H1 (cell line): ENCODE results near the gene EHD4. TPM values are rescaled to one million over a fixed set of nuclear protein-coding genes. Genes with fewer than 3 reads are reported as not detected.

Experiments
- CTCF ChIA-PET: fragments of 300-600 bp; sonication (Branson Sonifier 250); formaldehyde crosslinking; loops from one replicate; lab custom pipeline; 2021; ENCODE audit not compliant: partially characterized antibody; lab: Charles Lee
- POLR2A ChIA-PET: fragments of 300-600 bp; sonication (Branson Sonifier 250); formaldehyde crosslinking; loops from one replicate; lab custom pipeline; 2021; ENCODE audit warnings: inconsistent platforms; ENCODE audit not compliant: partially characterized antibody; lab: Charles Lee
- DNase-seq, 2 experiments: peaks; one replicate each; pipeline versions ENCODE4 v3.0.0 to v3.0.0-alpha.2; 2010 to 2022; ENCODE audit warnings: low spot score in 2 of 2, low read depth in 1 of 2, mixed read lengths in 1 of 2
- FAIRE-seq: peaks from 2 replicates; lab custom pipeline; 2011; peaks lifted over from hg19 to GRCh38; lab: Jason Lieb, UNC
- H2AFZ ChIP-seq: 2 replicates; pipeline ENCODE4 v1.8.1; 2012; ENCODE audit warnings: low read length, inconsistent platforms
- H2AK5ac ChIP-seq: 2 replicates; pipeline ENCODE4 v1.6.1; 2013; ENCODE audit warnings: low read depth, low read length
- H2BK120ac ChIP-seq: replicated peaks from 2 replicates; pipeline ENCODE3; 2013; ENCODE audit warnings: low read depth, low read length, inconsistent platforms
- H2BK12ac ChIP-seq: 2 replicates; pipeline ENCODE4 v1.6.1; 2013; ENCODE audit warnings: low read depth, low read length
- H2BK15ac ChIP-seq: 2 replicates; pipeline ENCODE4 v1.6.1; 2013; ENCODE audit warnings: low read length
- H2BK20ac ChIP-seq: 2 replicates; pipeline ENCODE4 v1.6.1; 2013; ENCODE audit warnings: low read length
- H2BK5ac ChIP-seq: 2 replicates; pipeline ENCODE4 v1.6.1; 2013; ENCODE audit warnings: low read depth, low read length
- H3K14ac ChIP-seq: 2 replicates; pipeline ENCODE4 v1.6.1; 2013; ENCODE audit warnings: inconsistent platforms; ENCODE audit not compliant: insufficient read length
- H3K18ac ChIP-seq: 2 replicates; pipeline ENCODE4 v1.6.1; 2013; ENCODE audit warnings: low read length; ENCODE audit errors: extremely low read depth
- H3K23ac ChIP-seq: 2 replicates; pipeline ENCODE4 v1.6.1; 2013; ENCODE audit warnings: inconsistent platforms; ENCODE audit not compliant: insufficient read length
- H3K23me2 ChIP-seq: 2 replicates; pipeline ENCODE4 v1.6.1; 2013; ENCODE audit warnings: low read depth, low read length
- H3K27ac ChIP-seq: 2 replicates; pipeline ENCODE4 v1.6.1; 2011; ENCODE audit warnings: low read depth, low read length, inconsistent platforms
- H3K27me3 ChIP-seq, 4 experiments: replicated peaks in 1 of 4; 1 replicate in 1 of 4; 2 replicates in 3 of 4; pipeline versions ENCODE4 v1.6.1 to v1.8.1; 2011 to 2013; ENCODE audit warnings: low read length in 3 of 4, mild to moderate bottlenecking in 3 of 4, inconsistent platforms in 2 of 4, mixed read lengths in 2 of 4, moderate library complexity in 1 of 4; ENCODE audit not compliant: control insufficient read depth in 3 of 4, insufficient read depth in 3 of 4; ENCODE audit errors: extremely low read depth in 1 of 4
- H3K36me3 ChIP-seq, 4 experiments: 2 replicates each; pipeline versions ENCODE4 v1.6.1 to v1.8.1; 2011 to 2013; ENCODE audit warnings: mild to moderate bottlenecking in 4 of 4, low read length in 3 of 4, moderate library complexity in 2 of 4, control low read depth in 1 of 4, inconsistent platforms in 1 of 4; ENCODE audit not compliant: insufficient read depth in 4 of 4, control insufficient read depth in 2 of 4
- H3K4ac ChIP-seq: replicated peaks from 2 replicates; pipeline ENCODE3; 2013; ENCODE audit warnings: low read length, low read depth, mixed read lengths, inconsistent platforms; ENCODE audit not compliant: insufficient read length
- H3K4me1 ChIP-seq, 4 experiments: replicated peaks in 1 of 4; 1 replicate in 1 of 4; 2 replicates in 3 of 4; pipeline versions ENCODE4 v1.6.1 to v1.8.1; 2011 to 2013; ENCODE audit warnings: low read length in 3 of 4, inconsistent platforms in 2 of 4, mixed read lengths in 1 of 4; ENCODE audit not compliant: insufficient read depth in 4 of 4, control insufficient read depth in 3 of 4
- H3K4me2 ChIP-seq, 2 experiments: 2 replicates each; pipeline versions ENCODE4 v1.6.1 to v1.8.1; 2011 to 2013; ENCODE audit warnings: low read depth in 2 of 2, low read length in 2 of 2, control low read depth in 1 of 2, inconsistent platforms in 1 of 2, mild to moderate bottlenecking in 1 of 2; ENCODE audit not compliant: insufficient read depth in 1 of 2
- H3K4me3 ChIP-seq, 4 experiments: fragments of 200-600, 300-600 bp in 1 of 4; sonication (generic), shearing (Covaris generic), sonication (Bioruptor Twin) in 1 of 4; 2 replicates each; pipeline versions ENCODE4 v1.5.1 to v1.8.1; 2011 to 2016; ENCODE audit warnings: low read length in 4 of 4, low read depth in 3 of 4, control low read depth in 2 of 4, inconsistent platforms in 2 of 4, mild to moderate bottlenecking in 2 of 4, mixed read lengths in 1 of 4, moderate library complexity in 1 of 4; ENCODE audit not compliant: insufficient read depth in 2 of 4; ENCODE audit errors: extremely low read depth in 1 of 4
- H3K56ac ChIP-seq: replicated peaks from 2 replicates; pipeline ENCODE3; 2013; ENCODE audit warnings: low read depth, mild to moderate bottlenecking, mixed read lengths, low read length, inconsistent platforms; ENCODE audit not compliant: insufficient read length
- H3K79me1 ChIP-seq: 2 replicates; pipeline ENCODE4 v1.6.1; 2013; ENCODE audit warnings: low read depth, low read length, control low read depth
- H3K79me2 ChIP-seq, 2 experiments: 2 replicates each; pipeline versions ENCODE4 v1.6.1 to v1.8.1; 2012 to 2013; ENCODE audit warnings: low read length in 2 of 2, mild to moderate bottlenecking in 2 of 2, inconsistent platforms in 1 of 2; ENCODE audit not compliant: insufficient read depth in 2 of 2, control insufficient read depth in 1 of 2
- H3K9ac ChIP-seq, 4 experiments: replicated peaks in 1 of 4; 1 replicate in 1 of 4; 2 replicates in 3 of 4; pipeline versions ENCODE4 v1.6.1 to v1.8.1; 2011 to 2013; ENCODE audit warnings: low read depth in 3 of 4, low read length in 3 of 4, control low read depth in 2 of 4, mild to moderate bottlenecking in 2 of 4, moderate library complexity in 2 of 4, inconsistent platforms in 1 of 4; ENCODE audit errors: extremely low read depth in 1 of 4
- H3K9me3 ChIP-seq, 2 experiments: 2 replicates each; pipeline versions ENCODE4 v1.6.1 to v1.8.1; 2012 to 2013; ENCODE audit warnings: mild to moderate bottlenecking in 2 of 2, moderate library complexity in 2 of 2, control low read depth in 1 of 2, inconsistent platforms in 1 of 2, low read depth in 1 of 2, low read length in 1 of 2, mixed read lengths in 1 of 2; ENCODE audit not compliant: insufficient read depth in 2 of 2
- H4K20me1 ChIP-seq, 2 experiments: replicated peaks in 1 of 2; 2 replicates each; pipeline versions ENCODE3 to v1.8.1; 2011 to 2013; ENCODE audit warnings: inconsistent platforms in 2 of 2, low read length in 2 of 2, mild to moderate bottlenecking in 1 of 2; ENCODE audit not compliant: insufficient read depth in 2 of 2, control insufficient read depth in 1 of 2
- H4K5ac ChIP-seq: 2 replicates; pipeline ENCODE4 v1.6.1; 2013; ENCODE audit warnings: low read length, low read depth, mixed read lengths, inconsistent platforms; ENCODE audit not compliant: insufficient read length
- H4K8ac ChIP-seq: 2 replicates; pipeline ENCODE4 v1.8.0; 2013; ENCODE audit warnings: mild to moderate bottlenecking, moderate library complexity, low read length, inconsistent platforms; ENCODE audit not compliant: insufficient read depth; ENCODE audit errors: extremely low read depth
- H4K91ac ChIP-seq: replicated peaks from 2 replicates; pipeline ENCODE3; 2013; ENCODE audit warnings: low read length, mixed read lengths, inconsistent platforms; ENCODE audit not compliant: insufficient read length
- CBX8 ChIP-seq: fragments of 300-800, 300-1000 bp; sonication (generic); IDR thresholded peaks from 2 replicates; pipeline ENCODE4 v1.7.1; 2016; ENCODE audit warnings: low read depth, low read length, borderline replicate concordance
- POU5F1 ChIP-seq: IDR thresholded peaks from 2 replicates; pipeline ENCODE4 v1.6.1; 2011; ENCODE audit warnings: low read depth, mild to moderate bottlenecking, low read length, moderate library complexity
- TCF12 ChIP-seq: IDR thresholded peaks from 2 replicates; pipeline ENCODE4 v1.6.1; 2011; ENCODE audit warnings: low read depth, mild to moderate bottlenecking, low read length
- YY1 ChIP-seq: IDR thresholded peaks from 2 replicates; pipeline ENCODE4 v1.6.1; 2011; ENCODE audit warnings: low read depth, mild to moderate bottlenecking, low read length
- WGBS, 2 experiments: shearing (Covaris generic) in 1 of 2; methylation state at CpG; one replicate each; pipeline versions ENCODE4 v1.1.6 to v1.1.7; 2013 to 2015; ENCODE audit warnings: low lambda C conversion rate in 2 of 2, mixed read lengths in 2 of 2, inconsistent platforms in 1 of 2, low coverage in 1 of 2, missing lambda C conversion rate in 1 of 2; ENCODE audit not compliant: insufficient replicate concordance in 2 of 2, insufficient coverage in 1 of 2, insufficient read length in 1 of 2; ENCODE audit errors: extremely low coverage in 1 of 2, missing lambda C conversion rate in 1 of 2; 5-methylcytosine and 5-hydroxymethylcytosine counted together
- polyA plus RNA-seq, 7 experiments: library from polyadenylated mRNA; depleted of rRNA in 3 of 7; stranded (reverse) in 5 of 7; unstranded in 2 of 7; fragments of >200 nt in 5 of 7; fragments of 200-250 nt in 2 of 7; gene quantifications; 1 replicate in 5 of 7; 2 replicates in 1 of 7; 4 replicates in 1 of 7; pipeline versions ENCODE4 v1.2.1 to v1.2.3, GENCODE V29; 2011 to 2013; ENCODE audit warnings: missing spikeins in 2 of 7, mixed read lengths in 2 of 7
- total RNA-seq: library from RNA; stranded (reverse); fragmentation: NEBNext Ultra II Directional; extraction: Animal tissue kit (Norgen Biotek cat#: 25700); gene quantifications from 2 replicates; pipeline ENCODE4 v1.2.1, GENCODE V29; 2021

The EHD4 gene
- total and polyA plus RNA-seq, 2 of the 8 experiments (the other 6 are each of a cell fraction or from before 2014, with no cell fraction given), result 17.5 to 24.5 TPM

DNA sequence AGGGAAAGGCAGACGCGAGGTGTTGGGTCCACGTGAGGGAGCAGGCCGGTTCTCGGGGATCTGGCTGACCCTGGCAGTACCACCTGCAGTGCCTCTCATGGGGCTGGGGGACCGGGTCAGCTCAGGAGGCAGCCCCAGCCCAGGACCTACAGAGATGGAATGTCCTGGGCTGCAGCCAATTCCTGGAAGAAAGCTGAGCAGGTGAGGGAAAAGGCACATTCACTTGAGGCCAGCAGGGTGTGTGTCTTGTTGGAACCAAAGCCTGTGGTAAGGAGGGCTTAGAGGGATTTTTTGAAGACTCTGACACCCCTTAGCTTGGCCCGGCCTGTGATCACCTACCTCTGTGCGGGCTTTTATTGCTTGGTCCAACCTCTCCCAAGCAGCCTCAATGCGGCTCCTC lies 117.9 kb downstream of the EHD4 start:
- ChIA-PET CTCF (interaction anchor here (0.5 to 2.5 kb wide), 8 partner anchors 10 to 263 kb away, joined by 3 to 9 read pairs (median 5); no protein-coding TSS in a partner anchor), POLR2A (interaction anchor here (1.0 to 7.2 kb wide), 5 partner anchors 9 to 23 kb away, joined by 3 to 45 read pairs (median 5); partner anchors contain the start of gene PLA2G4B)
- Histone ChIP-seq H3K27ac (no peak overlapping the region), H2BK12ac (0 out of 2 replicates have a peak overlapping the region, but pooled peaks have one; percentile 9), H4K5ac (no peak overlapping the region), H2BK5ac (no peak overlapping the region), H3K9me3 (no peaks in the 10 kb centered on the region), H3K23ac (no peak overlapping the region), H3K27me3 (no peaks in the 10 kb centered on the region; a peak in 1 of 7 replicates), H2AK5ac (no peak overlapping the region), H2BK120ac (no peak overlapping the region), H3K4me1 (peaks cover 0 to 11% (median 2%) of the 10 kb centered on the region in 4 experiments; a peak in 3 of 7 replicates), H3K36me3 (no peaks in the 10 kb centered on the region), H3K14ac (no peak overlapping the region), H3K9ac (no peak overlapping the region), H2BK20ac (no peak overlapping the region), H2BK15ac (no peak overlapping the region), H3K4me2 (no peak overlapping the region), H3K18ac (no peak overlapping the region), H4K20me1 (no peaks in the 10 kb centered on the region), H3K23me2 (0 out of 2 replicates have a peak, but pooled peaks cover 2% of the 10 kb centered on the region), H3K79me1 (no peaks in the 10 kb centered on the region), H2AFZ (no peak overlapping the region), H3K79me2 (no peaks in the 10 kb centered on the region), H4K91ac (no peak overlapping the region), H4K8ac (no peak overlapping the region; the same call in 1 of the 2 replicates), H3K4ac (no peak overlapping the region), H3K56ac (no peak overlapping the region), H3K4me3 (no peak overlapping the region)
- DNase-seq (no peak), FAIRE-seq (no peak)
- WGBS, 2 experiments, result 96% methylated on average over 7 of the region's 9 CpGs; no CpG with 5 or more reads in 1 of the 2 experiments
- TF ChIP-seq POU5F1 (no peak), CBX8 (no peak), YY1 (no peak), TCF12 (no peak)
